WI38 (cell line): ENCODE data around the gene KIF16B.

Experiments
- H3K4me3 ChIP-seq: 2 replicates; pipeline ENCODE4 v1.5.1; 2011; ENCODE audit warnings: low read depth, mild to moderate bottlenecking, control low read depth, low read length
- CTCF ChIP-seq: IDR thresholded peaks from 2 replicates; pipeline ENCODE4 v1.5.1; 2012; ENCODE audit warnings: low read depth, mild to moderate bottlenecking, control low read depth, low read length

Gene KIF16B

GRCh38 chr20:16299897-16300296 lies 273.4 kb downstream of the KIF16B start:
- TF ChIP-seq CTCF: no peak
- no peak overlapping the region for H3K4me3 ChIP-seq

- no peak for TF ChIP-seq CTCF
- no peak overlapping the region for H3K4me3 ChIP-seq
Measured at GRCh38 chr20:16296931-16297330, 276.3 kb downstream of the KIF16B start.

- no peak overlapping the region for H3K4me3 ChIP-seq
- TF ChIP-seq CTCF: no peak
Measured at GRCh38 chr20:16295534-16295933, 277.7 kb downstream of the KIF16B start.

GRCh38 chr20:16293590-16293989 lies 279.7 kb downstream of the KIF16B start:
- no peak overlapping the region for H3K4me3 ChIP-seq
- TF ChIP-seq CTCF: no peak

- TF ChIP-seq CTCF: no peak
- no peak overlapping the region for H3K4me3 ChIP-seq
Measured at GRCh38 chr20:16292226-16292880, 280.9 kb downstream of the KIF16B start.

- no peak overlapping the region for H3K4me3 ChIP-seq
- no peak for TF ChIP-seq CTCF
Measured at GRCh38 chr20:16290358-16290757, 282.9 kb downstream of the KIF16B start.

GRCh38 chr20:16287776-16288175 lies 285.5 kb downstream of the KIF16B start:
- no peak overlapping the region for H3K4me3 ChIP-seq
- TF ChIP-seq CTCF: no peak
